Endothelial cell of umbilical vein (primary cell): ENCODE measurements around the gene CERCAM. TPM values are rescaled to one million over a fixed set of nuclear protein-coding genes. Genes with fewer than 3 reads are reported as not detected.

Experiments used
- BruUV-seq: library from RNA; stranded (reverse); fragments of 400-500 nt; replicated peaks from 2 replicates; lab custom pipeline; 2021; lab: Mats Ljungman, UMichigan
- CTCF ChIA-PET: fragments of 300-600, 350-600 bp; sonication (Branson Sonifier 250); formaldehyde crosslinking; loops from one replicate; lab custom pipeline; 2021; ENCODE audit warnings: antibody characterized with exemption, inconsistent platforms; lab: Charles Lee
- POLR2A ChIA-PET: fragments of 300-600, 350-600 bp; sonication (Branson Sonifier 250); formaldehyde crosslinking; loops from one replicate; lab custom pipeline; 2021; ENCODE audit warnings: antibody characterized with exemption, inconsistent platforms; lab: Charles Lee
- DNase-seq: peaks from one replicate; pipeline ENCODE4 v3.0.0-alpha.2; 2011; ENCODE audit warnings: low read depth, low spot score
- FAIRE-seq: peaks from 2 replicates; lab custom pipeline; 2011; peaks lifted over from hg19 to GRCh38; lab: Jason Lieb, UNC
- H2AFZ ChIP-seq: 2 replicates; pipeline ENCODE4 v1.6.0; 2012; ENCODE audit warnings: low read depth, low read length, control low read depth, inconsistent platforms
- H3K27ac ChIP-seq: 2 replicates; pipeline ENCODE4 v1.5.1; 2011; ENCODE audit warnings: low read depth, mild to moderate bottlenecking, control low read depth, low read length, moderate library complexity; ENCODE audit not compliant: insufficient read depth
- H3K27me3 ChIP-seq, 2 experiments: 2 replicates each; pipeline versions ENCODE4 v1.6.0 to v1.6.1; 2011; ENCODE audit warnings: low read length in 2 of 2, mixed read lengths in 1 of 2; ENCODE audit not compliant: control insufficient read depth in 2 of 2, insufficient read depth in 2 of 2
- H3K36me3 ChIP-seq, 2 experiments: 2 replicates in 1 of 2; 3 replicates in 1 of 2; pipeline ENCODE4 v1.5.1; 2011; ENCODE audit warnings: low read length in 2 of 2, mild to moderate bottlenecking in 1 of 2, moderate library complexity in 1 of 2; ENCODE audit not compliant: control insufficient read depth in 2 of 2, insufficient read depth in 2 of 2; ENCODE audit errors: extremely low read depth in 1 of 2
- H3K4me1 ChIP-seq: 3 replicates; pipeline ENCODE4 v1.5.1; 2011; ENCODE audit warnings: mild to moderate bottlenecking, low read length; ENCODE audit not compliant: control insufficient read depth, insufficient read depth; ENCODE audit errors: extremely low read depth
- H3K4me2 ChIP-seq: 2 replicates; pipeline ENCODE4 v1.6.1; 2011; ENCODE audit warnings: low read length, control low read depth, mixed read lengths; ENCODE audit not compliant: insufficient read depth
- H3K4me3 ChIP-seq, 3 experiments: fragments of 200-600 bp in 1 of 3; sonication (generic), shearing (Covaris generic) in 1 of 3; replicated peaks in 1 of 3; 2 replicates each; pipeline ENCODE4 v1.5.1; 2011 to 2016; ENCODE audit warnings: control low read depth in 3 of 3, low read length in 3 of 3, mild to moderate bottlenecking in 2 of 3, inconsistent platforms in 1 of 3, low read depth in 1 of 3, moderate library complexity in 1 of 3; ENCODE audit not compliant: insufficient read depth in 1 of 3
- H3K79me2 ChIP-seq: 2 replicates; pipeline ENCODE4 v1.6.0; 2012; ENCODE audit warnings: low read length, inconsistent platforms; ENCODE audit not compliant: control insufficient read depth, insufficient read depth
- H3K9ac ChIP-seq: replicated peaks from 2 replicates; pipeline ENCODE3; 2011; ENCODE audit warnings: low read length, control low read depth; ENCODE audit not compliant: insufficient read depth; ENCODE audit errors: extremely low read depth
- H3K9me1 ChIP-seq: replicated peaks from 3 replicates; pipeline ENCODE4 v1.6.0; 2011; ENCODE audit warnings: mild to moderate bottlenecking, low read length; ENCODE audit not compliant: control insufficient read depth, insufficient read depth; ENCODE audit errors: extremely low read depth
- H3K9me3 ChIP-seq: replicated peaks from 2 replicates; pipeline ENCODE4 v1.5.1; 2012; ENCODE audit warnings: low read length, inconsistent platforms; ENCODE audit not compliant: control insufficient read depth, insufficient read depth
- H4K20me1 ChIP-seq: replicated peaks from 2 replicates; pipeline ENCODE3; 2011; ENCODE audit warnings: mild to moderate bottlenecking, low read length; ENCODE audit not compliant: control insufficient read depth, insufficient read depth; ENCODE audit errors: extremely low read depth
- CTCF ChIP-seq, 2 donors: IDR thresholded peaks; 1 replicate in 1 of 2; 2 replicates in 1 of 2; pipeline ENCODE4 v1.5.1; 2011; ENCODE audit warnings: low read length in 2 of 2, mild to moderate bottlenecking in 2 of 2, moderate library complexity in 2 of 2, control low read depth in 1 of 2, inconsistent platforms in 1 of 2, low read depth in 1 of 2; ENCODE audit not compliant: insufficient read depth in 1 of 2; ENCODE audit errors: extremely low read depth in 1 of 2
- EZH2 ChIP-seq: IDR thresholded peaks from 2 replicates; pipeline ENCODE4 v1.6.1; 2012; ENCODE audit warnings: borderline replicate concordance, low read depth, mild to moderate bottlenecking, moderate library complexity, low read length, inconsistent platforms; ENCODE audit not compliant: severe bottlenecking
- FOS ChIP-seq: IDR thresholded peaks from 2 replicates; pipeline ENCODE4 v1.6.1; 2011; ENCODE audit warnings: mild to moderate bottlenecking, low read length, moderate library complexity, borderline replicate concordance; ENCODE audit not compliant: insufficient read depth
- JUN ChIP-seq: IDR thresholded peaks from 2 replicates; pipeline ENCODE4 v1.6.1; 2011; ENCODE audit warnings: borderline replicate concordance, low read depth; ENCODE audit not compliant: insufficient read length, insufficient read depth
- MAX ChIP-seq: IDR thresholded peaks from 2 replicates; pipeline ENCODE4 v1.6.1; 2011; ENCODE audit not compliant: insufficient read depth, insufficient read length
- MYC ChIP-seq: IDR thresholded peaks from one replicate; pipeline ENCODE4 v1.6.1; 2011; ENCODE audit warnings: mild to moderate bottlenecking, low read depth, low read length
- POLR2A ChIP-seq: IDR thresholded peaks from 2 replicates; pipeline ENCODE4 v1.6.1; 2012; ENCODE audit warnings: low read depth, mild to moderate bottlenecking, control low read depth, low read length
- POLR2AphosphoS5 ChIP-seq: IDR thresholded peaks from 2 replicates; pipeline ENCODE4 v1.6.1; 2012; ENCODE audit warnings: low read depth, mild to moderate bottlenecking, control low read depth, low read length, moderate library complexity; ENCODE audit not compliant: insufficient read depth
- dilution Hi-C: fragments of 300-500 bp; cut with MboI; formaldehyde crosslinking; loops from one replicate; pipeline ENCODE4 v1.15.0; 2019; ENCODE audit warnings: low sequenced_read_pairs; ENCODE audit not compliant: extremely low pct_ligation_motif_present
- intact Hi-C: fragments of 100-400 bp; cut with micrococcal nuclease; formaldehyde crosslinking; loops from one replicate; pipeline ENCODE4 v1.10.0; 2022
- polyA plus RNA-seq, 4 experiments: library from polyadenylated mRNA; depleted of rRNA in 3 of 4; stranded (reverse) in 3 of 4; unstranded in 1 of 4; fragments of >200 nt; gene quantifications; 2 replicates each; pipeline versions ENCODE4 v1.2.1 to v1.2.3, GENCODE V29; 2011 to 2012; ENCODE audit warnings: missing spikeins in 1 of 4
- total RNA-seq: library from RNA; stranded (reverse); gene quantifications from 2 replicates; pipeline ENCODE4 v1.2.3, GENCODE V29; 2021

The CERCAM gene
- total and polyA plus RNA-seq, 2 donors (not counting 3 experiments of a cell fraction or from before 2014, with no cell fraction given) = 47.9 to 77.8 TPM

GRCh38 chr9:128394379-128395168, 26.1 kb upstream of the CERCAM start:
- no peak overlapping the region for H3K9ac ChIP-seq
- intact Hi-C loops (no loop called here), dilution Hi-C loops (no loop called here)
- peaks cover 2 to 3% of the 10 kb centered on the region in 2 experiments for H3K36me3 ChIP-seq
- no peaks in the 10 kb centered on the region for H3K79me2 ChIP-seq
- no peak overlapping the region for H3K27ac ChIP-seq
- no peak overlapping the region for H3K4me2 ChIP-seq
- no peaks in the 10 kb centered on the region for H3K27me3 ChIP-seq
- DNase-seq (no peak), FAIRE-seq (no peak)
- CTCF ChIA-PET = interaction anchor here (1.1 to 3.3 kb wide), 3 partner anchors 26 to 44 kb away, joined by 3 to 10 read pairs (median 9); partner anchors contain the start of gene CERCAM
- H2AFZ ChIP-seq = no peak overlapping the region
- peaks cover 5% of the 10 kb centered on the region for H3K4me1 ChIP-seq
- TF ChIP-seq MAX (no peak), MYC (no peak), POLR2A (no peak), CTCF (IDR thresholded peaks at IDR 0.05; ENCODE audit: extremely low read depth in 1 of 2, insufficient read depth in 1 of 2, low read depth in 1 of 2, low read length in 2 of 2) (no peak), JUN (no peak), POLR2AphosphoS5 (no peak), EZH2 (no peak), FOS (no peak)
- POLR2A ChIA-PET = no interaction called here
- no TSS peak for BruUV-seq
- no peaks in the 10 kb centered on the region for H3K9me3 ChIP-seq
- no peaks in the 10 kb centered on the region for H3K9me1 ChIP-seq
- H4K20me1 ChIP-seq = no peaks in the 10 kb centered on the region
- no peak overlapping the region for H3K4me3 ChIP-seq
